Left lung (tissue), 10 donors: ENCODE results near the gene RIF1. TPM values are rescaled to one million over a fixed set of nuclear protein-coding genes. Genes with fewer than 3 reads are reported as not detected.

Experiments used
- ATAC-seq: fragments of 200-7000 bp; cut with Tn5 transposase; one replicate; pipeline ENCODE4 v1.9.1; 2020; ENCODE audit warnings: moderate library complexity
- DNase-seq, 4 donors: peaks; one replicate each; pipeline ENCODE4 v3.0.0-alpha.2; 2013 to 2020
- H3K27ac ChIP-seq, 2 donors: fragments of 200-600 bp; sonication (generic) in 1 of 2; one replicate each; pipeline versions ENCODE4 v1.5.0 to v1.8.0; 2020 to 2021
- H3K27me3 ChIP-seq, 2 donors: fragments of 200-600 bp; sonication (generic) in 1 of 2; one replicate each; pipeline versions ENCODE4 v1.5.0 to v1.8.0; 2020 to 2021
- H3K36me3 ChIP-seq, 2 donors: fragments of 200-600 bp; sonication (generic) in 1 of 2; one replicate each; pipeline versions ENCODE4 v1.5.0 to v1.8.0; 2020 to 2021
- H3K4me1 ChIP-seq, 2 donors: fragments of 200-600 bp; one replicate each; pipeline ENCODE4 v1.8.0; 2021
- H3K4me3 ChIP-seq, 2 donors: fragments of 200-600 bp; sonication (generic) in 1 of 2; one replicate each; pipeline versions ENCODE4 v1.5.0 to v1.8.0; 2020 to 2021; ENCODE audit warnings: mild to moderate bottlenecking in 1 of 2
- H3K9me3 ChIP-seq, 2 donors: fragments of 200-600 bp; sonication (generic) in 1 of 2; one replicate each; pipeline versions ENCODE4 v1.5.0 to v1.8.0; 2020 to 2021
- intact Hi-C, 2 donors: fragments of 100-400 bp; cut with DNase I; formaldehyde crosslinking; loops; one replicate each; pipeline versions ENCODE4 v1.11.2 to v1.14.2; 2022
- polyA plus RNA-seq, 6 donors: library from polyadenylated mRNA; unstranded; fragments of 120-200 nt; gene quantifications; one replicate each; pipeline ENCODE4 v1.2.1, GENCODE V29; 2013; ENCODE audit not compliant: insufficient read length in 6 of 6
- total RNA-seq, 2 donors: library from RNA; stranded (reverse); fragmentation: NEBNext Ultra II Directional; extraction: Animal tissue kit (Norgen Biotek cat#: 25700); gene quantifications; one replicate each; pipeline ENCODE4 v1.2.1, GENCODE V29; 2021
- TF ChIP-seq, protein P1 (sequence below), 2 donors: fragments of 200-600 bp; sonication (generic) in 1 of 2; IDR thresholded peaks; one replicate each; pipeline versions ENCODE4 v1.5.0 to v1.8.0; 2021; ENCODE audit warnings: antibody characterized with exemption in 2 of 2
- donor health status: DM: no; HTN: yes; CAD: no.
- donor health status: DM: no; HTN: no; CAD: no.

The RIF1 gene
- total and polyA plus RNA-seq, 8 donors = 29.8 to 49.8 (median 44.8) TPM

GRCh38 chr2:151491496-151491895, 81.8 kb downstream of the RIF1 start:
- TF ChIP-seq, protein P1, sequence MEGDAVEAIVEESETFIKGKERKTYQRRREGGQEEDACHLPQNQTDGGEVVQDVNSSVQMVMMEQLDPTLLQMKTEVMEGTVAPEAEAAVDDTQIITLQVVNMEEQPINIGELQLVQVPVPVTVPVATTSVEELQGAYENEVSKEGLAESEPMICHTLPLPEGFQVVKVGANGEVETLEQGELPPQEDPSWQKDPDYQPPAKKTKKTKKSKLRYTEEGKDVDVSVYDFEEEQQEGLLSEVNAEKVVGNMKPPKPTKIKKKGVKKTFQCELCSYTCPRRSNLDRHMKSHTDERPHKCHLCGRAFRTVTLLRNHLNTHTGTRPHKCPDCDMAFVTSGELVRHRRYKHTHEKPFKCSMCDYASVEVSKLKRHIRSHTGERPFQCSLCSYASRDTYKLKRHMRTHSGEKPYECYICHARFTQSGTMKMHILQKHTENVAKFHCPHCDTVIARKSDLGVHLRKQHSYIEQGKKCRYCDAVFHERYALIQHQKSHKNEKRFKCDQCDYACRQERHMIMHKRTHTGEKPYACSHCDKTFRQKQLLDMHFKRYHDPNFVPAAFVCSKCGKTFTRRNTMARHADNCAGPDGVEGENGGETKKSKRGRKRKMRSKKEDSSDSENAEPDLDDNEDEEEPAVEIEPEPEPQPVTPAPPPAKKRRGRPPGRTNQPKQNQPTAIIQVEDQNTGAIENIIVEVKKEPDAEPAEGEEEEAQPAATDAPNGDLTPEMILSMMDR (IDR thresholded peaks at IDR 0.05) = no peak
- no peak overlapping the region for H3K4me3 ChIP-seq
- intact Hi-C loops = no loop called here
- H3K27me3 ChIP-seq = no peaks in the 10 kb centered on the region
- H3K4me1 ChIP-seq = no peaks in the 10 kb centered on the region
- ATAC-seq (no peak), DNase-seq (no peak)
- H3K9me3 ChIP-seq = no peaks in the 10 kb centered on the region
- H3K27ac ChIP-seq = no peak overlapping the region
- H3K36me3 ChIP-seq = no peaks in the 10 kb centered on the region

DNA sequence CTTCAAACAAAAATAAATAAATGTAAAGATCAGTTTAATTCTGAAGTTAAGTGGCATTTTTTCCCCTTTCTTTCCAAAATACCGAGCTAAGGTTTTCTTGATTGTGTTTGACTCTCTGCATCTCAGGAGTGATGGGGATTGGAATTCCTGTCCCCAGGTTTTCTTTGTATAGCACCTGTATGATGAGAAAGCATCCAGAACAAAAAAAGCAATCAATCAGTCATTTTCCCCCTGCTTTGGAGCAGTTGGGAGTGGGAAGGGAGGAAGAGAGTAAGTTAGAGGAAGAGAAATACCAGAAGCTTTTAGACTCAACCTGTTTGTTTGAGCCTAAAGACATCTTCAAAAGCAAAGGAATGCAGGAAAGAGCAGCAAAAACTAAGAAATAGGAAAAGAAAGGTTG, 88.5 kb downstream of the RIF1 start:
- intact Hi-C loops = no loop called here
- DNase-seq (no peak), ATAC-seq (no peak)
- H3K36me3 ChIP-seq = no peaks in the 10 kb centered on the region
- no peak overlapping the region for H3K27ac ChIP-seq
- no peaks in the 10 kb centered on the region for H3K4me1 ChIP-seq
- TF ChIP-seq, protein P1 (IDR thresholded peaks at IDR 0.05) = no peak
- no peaks in the 10 kb centered on the region for H3K27me3 ChIP-seq
- no peaks in the 10 kb centered on the region for H3K9me3 ChIP-seq
- H3K4me3 ChIP-seq = no peak overlapping the region

GRCh38 chr2:151506170-151506569, 96.5 kb downstream of the RIF1 start:
- Histone ChIP-seq H3K27me3 (no peaks in the 10 kb centered on the region), H3K36me3 (no peaks in the 10 kb centered on the region), H3K9me3 (no peaks in the 10 kb centered on the region), H3K4me1 (no peaks in the 10 kb centered on the region), H3K4me3 (no peak overlapping the region), H3K27ac (no peak overlapping the region)
- ATAC-seq = no peak
- DNase-seq = no peak
- intact Hi-C loops = no loop called here
- TF ChIP-seq, protein P1 (IDR thresholded peaks at IDR 0.05) = no peak

- ATAC-seq = no peak
- DNase-seq = no peak
- TF ChIP-seq, protein P1 (IDR thresholded peaks at IDR 0.05) = no peak
Observed at GRCh38 chr2:151508519-151508918, 98.8 kb downstream of the RIF1 start.

DNA sequence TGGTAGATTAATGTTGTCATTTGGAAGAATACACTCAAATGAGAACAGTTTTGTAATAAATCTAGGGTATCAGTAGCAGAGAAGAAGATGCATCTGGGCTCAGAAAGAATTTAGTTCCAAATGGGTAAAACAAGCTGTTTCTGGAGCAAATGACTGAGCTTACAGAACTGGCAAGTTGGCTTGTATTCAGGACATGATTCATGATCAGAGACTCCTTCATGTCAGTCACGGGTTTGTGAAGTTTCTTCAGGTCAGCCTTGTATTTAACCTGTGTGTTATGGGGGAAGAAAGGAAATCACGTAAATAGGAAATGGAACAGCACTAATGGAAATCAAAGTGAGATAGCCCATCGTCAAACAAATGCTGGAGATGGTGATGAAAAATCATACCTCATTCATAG, 109.1 kb downstream of the RIF1 start:
- ATAC-seq = no peak
- DNase-seq = no peak
- no peaks in the 10 kb centered on the region for H3K36me3 ChIP-seq
- H3K27ac ChIP-seq = no peak overlapping the region
- no peak overlapping the region for H3K4me3 ChIP-seq
- H3K9me3 ChIP-seq = no peaks in the 10 kb centered on the region
- no peaks in the 10 kb centered on the region for H3K27me3 ChIP-seq
- TF ChIP-seq, protein P1 (IDR thresholded peaks at IDR 0.05) = no peak
- no peaks in the 10 kb centered on the region for H3K4me1 ChIP-seq
- intact Hi-C loops = no loop called here

More at GRCh38 chr2:151508519-151508918, 98.8 kb downstream of the RIF1 start:
- no peak overlapping the region for H3K4me3 ChIP-seq
- H3K27ac ChIP-seq = no peak overlapping the region
- no peaks in the 10 kb centered on the region for H3K27me3 ChIP-seq
- intact Hi-C loops = no loop called here
- H3K4me1 ChIP-seq = no peaks in the 10 kb centered on the region
- no peaks in the 10 kb centered on the region for H3K36me3 ChIP-seq
- no peaks in the 10 kb centered on the region for H3K9me3 ChIP-seq
